Mammary epithelial cell (primary cell): Measurements from ENCODE around the gene HOXD8.

Experiments
- EZH2 ChIP-seq: IDR thresholded peaks from 2 replicates; pipeline ENCODE4 v1.6.1; 2012; ENCODE audit warnings: low read length, inconsistent platforms, borderline replicate concordance
- TF ChIP-seq, protein P1 (sequence below), 2 donors: IDR thresholded peaks in 1 of 2; conservative IDR thresholded peaks in 1 of 2; 2 replicates each; pipeline ENCODE4 v1.5.1; 2011 to 2012; ENCODE audit warnings: inconsistent platforms in 2 of 2, low read length in 2 of 2, mild to moderate bottlenecking in 2 of 2, control low read depth in 1 of 2, low read depth in 1 of 2; ENCODE audit not compliant: insufficient read depth in 1 of 2; ENCODE audit errors: extremely low read depth in 1 of 2

DNA sequence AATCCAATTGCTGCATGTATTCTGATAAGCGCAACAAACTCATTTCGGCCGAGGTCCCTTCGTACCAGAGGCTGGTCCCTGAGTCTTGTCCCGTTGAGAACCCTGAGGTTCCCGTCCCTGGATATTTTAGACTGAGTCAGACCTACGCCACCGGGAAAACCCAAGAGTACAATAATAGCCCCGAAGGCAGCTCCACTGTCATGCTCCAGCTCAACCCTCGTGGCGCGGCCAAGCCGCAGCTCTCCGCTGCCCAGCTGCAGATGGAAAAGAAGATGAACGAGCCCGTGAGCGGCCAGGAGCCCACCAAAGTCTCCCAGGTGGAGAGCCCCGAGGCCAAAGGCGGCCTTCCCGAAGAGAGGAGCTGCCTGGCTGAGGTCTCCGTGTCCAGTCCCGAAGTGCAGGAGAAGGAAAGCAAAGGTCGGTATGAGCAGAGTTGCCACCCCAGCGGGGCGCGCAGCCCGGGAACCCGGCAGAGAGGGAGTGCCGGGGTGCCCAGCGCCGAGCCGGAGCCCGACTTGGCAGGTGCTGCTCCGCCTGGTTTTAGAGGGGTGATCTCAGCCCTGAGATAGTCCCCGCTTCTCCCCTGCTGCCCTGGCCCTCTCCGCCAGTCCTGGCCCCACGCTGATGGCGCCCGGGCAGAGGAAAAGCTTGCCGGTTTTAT, 12.2 kb upstream of the HOXD8 start:
- TF ChIP-seq, protein P1, sequence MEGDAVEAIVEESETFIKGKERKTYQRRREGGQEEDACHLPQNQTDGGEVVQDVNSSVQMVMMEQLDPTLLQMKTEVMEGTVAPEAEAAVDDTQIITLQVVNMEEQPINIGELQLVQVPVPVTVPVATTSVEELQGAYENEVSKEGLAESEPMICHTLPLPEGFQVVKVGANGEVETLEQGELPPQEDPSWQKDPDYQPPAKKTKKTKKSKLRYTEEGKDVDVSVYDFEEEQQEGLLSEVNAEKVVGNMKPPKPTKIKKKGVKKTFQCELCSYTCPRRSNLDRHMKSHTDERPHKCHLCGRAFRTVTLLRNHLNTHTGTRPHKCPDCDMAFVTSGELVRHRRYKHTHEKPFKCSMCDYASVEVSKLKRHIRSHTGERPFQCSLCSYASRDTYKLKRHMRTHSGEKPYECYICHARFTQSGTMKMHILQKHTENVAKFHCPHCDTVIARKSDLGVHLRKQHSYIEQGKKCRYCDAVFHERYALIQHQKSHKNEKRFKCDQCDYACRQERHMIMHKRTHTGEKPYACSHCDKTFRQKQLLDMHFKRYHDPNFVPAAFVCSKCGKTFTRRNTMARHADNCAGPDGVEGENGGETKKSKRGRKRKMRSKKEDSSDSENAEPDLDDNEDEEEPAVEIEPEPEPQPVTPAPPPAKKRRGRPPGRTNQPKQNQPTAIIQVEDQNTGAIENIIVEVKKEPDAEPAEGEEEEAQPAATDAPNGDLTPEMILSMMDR (conservative IDR thresholded peaks at IDR 0.05 in 1 of 2, IDR thresholded peaks at IDR 0.05 in 1 of 2; ENCODE audit: extremely low read depth in 1 of 2, insufficient read depth in 1 of 2, low read depth in 1 of 2, low read length in 2 of 2) = no peak
- peak; percentile 68 for TF ChIP-seq EZH2
